ENCODE measurements around the gene TKT. TPM values are rescaled to one million over a fixed set of nuclear protein-coding genes. Genes with fewer than 3 reads are reported as not detected.

TKT gene
- total RNA-seq, 1 donor from 2014 or later: 260 TPM

GRCh38 chr3:53226142-53226840 is 29.5 kb downstream of the TKT start:
- intact Hi-C loops (cut with micrococcal nuclease): no loop called here

- intact Hi-C loops (cut with micrococcal nuclease): no loop called here
These were observed 30.2 kb downstream of the TKT start for GRCh38 chr3:53225651-53226050.

DNA sequence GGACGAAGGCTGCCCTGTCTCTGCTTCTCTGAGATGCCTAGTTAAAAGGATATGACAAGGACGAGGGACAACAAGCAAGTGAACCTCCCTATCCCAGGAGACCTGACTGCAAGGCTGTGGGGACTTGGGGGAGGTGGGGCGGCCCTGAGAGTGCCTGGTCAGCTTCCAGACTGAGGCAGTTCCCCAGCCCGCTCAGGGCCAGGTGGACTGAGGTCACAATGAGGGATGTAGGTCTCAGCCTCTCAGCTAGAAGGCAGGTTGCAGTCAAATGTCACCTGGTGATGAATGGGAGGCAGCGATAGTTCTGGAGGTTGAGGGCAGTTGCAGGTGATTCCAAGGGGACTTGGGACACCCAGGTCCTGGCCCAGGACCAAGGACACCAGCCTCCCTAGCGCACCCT is 30.6 kb downstream of the TKT start:
- intact Hi-C loops (cut with micrococcal nuclease): no loop called here

DNA sequence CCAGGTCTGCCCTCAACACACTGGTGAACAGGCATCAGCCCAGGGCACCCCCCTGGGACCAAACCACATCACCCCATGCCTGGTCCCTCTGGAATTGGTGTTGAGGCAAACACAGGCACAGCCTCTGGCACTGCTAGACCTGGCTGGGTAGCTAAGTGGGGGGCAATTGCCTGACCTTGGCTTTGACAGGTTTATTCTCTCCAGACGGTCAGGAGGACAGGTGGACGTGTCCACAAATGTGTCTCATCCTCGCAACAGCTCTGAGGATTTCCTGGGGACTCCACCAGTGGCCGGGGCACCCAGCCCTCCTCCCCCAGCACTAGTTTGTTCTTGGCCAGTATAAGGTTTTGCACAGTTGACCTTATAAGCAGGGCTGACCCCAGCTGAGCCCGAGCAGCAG is 31.3 kb downstream of the TKT start:
- intact Hi-C loops (cut with micrococcal nuclease): no loop called here

DNA sequence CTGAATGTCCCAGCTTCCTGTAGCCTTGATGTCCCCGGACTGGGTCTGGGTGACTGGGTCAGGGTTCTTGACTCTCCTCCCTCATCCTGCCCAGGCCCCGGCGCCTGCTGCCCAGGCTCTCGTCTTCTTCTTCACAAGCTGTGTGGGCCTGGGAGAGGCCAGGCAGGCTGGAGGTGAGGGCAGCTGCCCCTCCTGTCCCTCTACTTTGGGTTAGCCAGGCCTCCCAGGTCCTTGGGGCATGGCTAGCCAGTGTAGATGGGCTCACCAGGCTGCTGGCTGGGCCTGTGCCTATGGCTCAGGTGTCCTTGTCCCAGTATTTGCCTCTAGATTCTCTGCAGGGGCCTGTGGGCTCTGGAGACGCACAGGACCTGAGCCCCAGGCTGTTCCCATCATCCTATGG is 31.8 kb downstream of the TKT start:
- intact Hi-C loops (cut with micrococcal nuclease): no loop called here

DNA sequence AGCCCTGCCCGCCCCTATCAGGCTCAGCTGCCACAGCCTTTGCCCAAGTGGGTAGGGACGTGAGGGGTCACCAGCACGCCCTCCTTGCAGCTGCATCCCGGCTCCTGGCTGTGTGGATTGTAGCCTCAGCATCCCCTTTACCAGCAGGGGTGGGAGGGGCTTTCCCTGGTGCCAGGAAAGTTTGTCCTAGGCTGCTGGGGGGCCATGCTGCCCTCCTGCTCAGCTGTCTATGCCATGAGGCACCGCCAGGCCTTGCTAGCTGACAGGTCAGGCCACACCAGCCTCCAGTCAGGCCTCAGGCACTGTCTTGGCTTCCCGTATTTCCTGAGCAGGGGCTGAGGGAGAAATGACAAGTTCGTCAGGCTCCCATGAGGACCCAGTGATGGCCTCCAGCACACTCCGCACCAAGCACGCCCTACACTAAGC is 32.3 kb downstream of the TKT start:
- intact Hi-C loops (cut with micrococcal nuclease): no loop called here

DNA sequence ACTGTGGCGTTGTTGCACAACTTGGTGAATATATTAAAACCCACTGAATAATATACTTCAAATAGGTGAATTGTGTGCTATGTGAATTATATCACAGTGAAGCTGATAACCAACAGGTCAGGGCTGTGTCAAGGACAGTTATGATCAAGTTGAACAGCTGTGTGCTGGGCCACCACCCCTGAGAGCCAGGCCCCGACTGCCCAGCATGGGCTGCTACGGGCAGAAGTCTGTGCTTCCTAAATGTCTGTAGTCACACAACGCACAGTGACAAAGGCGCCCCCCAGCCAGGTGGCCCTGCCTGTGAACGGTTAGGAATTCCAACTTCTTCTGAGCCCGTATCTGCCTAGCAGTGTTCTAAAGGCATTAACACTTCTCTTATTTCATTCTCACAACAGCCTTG is 32.8 kb downstream of the TKT start:
- intact Hi-C loops (cut with micrococcal nuclease): no loop called here

- intact Hi-C loops (cut with micrococcal nuclease): no loop called here
These were observed 33.5 kb downstream of the TKT start for GRCh38 chr3:53222183-53222901.

- intact Hi-C loops (cut with micrococcal nuclease): loop anchor here (2.0 kb wide), 1 partner anchor 33 kb away; no protein-coding TSS in a partner anchor
These were observed 34.0 kb downstream of the TKT start for GRCh38 chr3:53221827-53222182.

DNA sequence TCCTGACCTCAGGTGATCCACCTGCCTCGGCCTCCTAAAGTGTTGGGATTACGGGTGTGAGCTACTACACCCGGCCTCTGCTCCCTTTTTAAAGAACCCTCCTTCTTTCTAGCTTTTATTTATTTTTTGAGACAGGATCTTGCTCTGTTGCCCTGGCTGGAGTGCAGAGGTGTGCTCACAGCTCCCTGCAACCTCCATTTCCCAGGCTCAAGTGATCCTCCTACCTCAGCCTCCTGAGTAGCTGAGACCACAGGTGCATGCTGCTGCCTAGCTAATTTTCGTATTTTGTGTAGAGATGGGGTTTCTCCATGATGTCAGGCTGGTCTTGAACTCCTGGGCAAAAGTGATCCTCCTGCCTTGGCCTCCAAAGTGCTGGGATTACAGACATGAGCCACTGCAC is 34.5 kb downstream of the TKT start:
- intact Hi-C loops (cut with micrococcal nuclease): loop anchor here (2.0 kb wide), 1 partner anchor 33 kb away; no protein-coding TSS in a partner anchor

DNA sequence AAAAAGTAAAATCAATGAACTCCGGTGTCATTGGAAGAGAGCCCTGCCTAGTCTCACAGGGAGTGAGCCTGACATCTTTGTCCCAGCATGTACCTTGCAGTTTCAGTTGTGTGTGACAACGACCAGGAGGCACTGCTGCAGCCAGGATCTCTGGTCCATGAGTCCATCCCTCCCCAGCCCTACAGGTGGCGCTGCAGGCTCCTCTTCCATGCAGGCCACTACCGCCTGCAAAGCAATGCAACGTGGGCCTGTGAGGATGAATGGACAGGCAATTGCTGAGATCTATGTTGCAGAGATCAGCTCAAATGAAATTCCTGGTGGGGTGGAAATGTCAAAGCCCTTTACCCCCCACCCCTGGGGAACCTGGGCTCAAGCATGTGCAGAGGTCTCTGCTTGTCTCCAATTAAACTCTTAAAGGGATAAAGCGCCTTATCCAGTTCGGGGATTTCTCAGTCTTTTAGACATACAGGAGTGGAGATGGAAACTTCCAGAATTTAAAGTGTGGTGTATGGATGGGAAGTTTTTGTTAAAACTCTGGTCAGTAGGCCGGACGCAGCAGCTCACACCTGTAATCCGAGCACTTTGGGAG is 35.8 kb downstream of the TKT start:
- intact Hi-C loops (cut with micrococcal nuclease): loop anchor here (1.0 to 2.0 kb wide), 2 partner anchors 35 to 130 kb away; no protein-coding TSS in a partner anchor

GRCh38 chr3:53218131-53218530 is 37.7 kb downstream of the TKT start:
- intact Hi-C loops (cut with micrococcal nuclease): no loop called here

DNA sequence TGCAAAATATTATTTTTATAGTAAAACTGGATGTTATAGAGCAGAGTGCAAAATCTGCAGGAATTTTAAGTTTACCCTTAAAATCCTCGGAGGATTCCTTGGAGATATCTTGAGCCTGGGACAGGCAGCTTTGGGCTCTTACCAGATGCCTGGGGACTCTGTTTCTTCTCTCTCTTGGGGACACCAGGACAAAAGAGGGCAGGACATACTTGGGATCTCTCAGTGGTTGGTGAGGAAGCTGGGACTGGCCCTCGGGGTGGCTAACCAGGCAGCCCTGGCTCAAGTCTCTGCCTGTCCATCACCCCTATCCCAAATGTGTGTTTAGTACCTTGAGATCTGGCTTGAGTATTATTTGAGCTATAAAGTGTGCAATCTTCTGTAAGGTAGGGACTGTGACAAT is 38.6 kb downstream of the TKT start:
- intact Hi-C loops (cut with micrococcal nuclease): no loop called here

DNA sequence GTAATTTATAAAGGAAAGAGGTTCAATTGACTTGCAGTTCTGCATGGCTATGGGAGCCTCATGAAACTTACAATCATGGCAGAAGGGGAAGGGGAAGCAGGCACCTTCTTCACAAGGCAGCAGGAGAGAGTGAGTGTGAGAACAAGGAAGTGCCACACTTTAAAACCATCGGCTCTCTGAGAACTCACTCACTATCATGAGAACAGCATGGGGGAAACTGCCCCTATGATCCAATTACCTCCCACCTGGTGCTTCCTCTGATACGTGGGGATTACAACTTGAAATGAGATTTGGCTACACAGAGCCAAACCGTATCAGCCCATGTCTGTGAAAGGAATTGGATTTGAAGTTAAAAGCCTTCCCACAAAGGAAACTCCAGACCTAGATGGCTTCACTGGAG is 39.1 kb downstream of the TKT start:
- intact Hi-C loops (cut with micrococcal nuclease): no loop called here

- intact Hi-C loops (cut with micrococcal nuclease): no loop called here
These were observed 40.0 kb downstream of the TKT start for GRCh38 chr3:53215816-53216215.

DNA sequence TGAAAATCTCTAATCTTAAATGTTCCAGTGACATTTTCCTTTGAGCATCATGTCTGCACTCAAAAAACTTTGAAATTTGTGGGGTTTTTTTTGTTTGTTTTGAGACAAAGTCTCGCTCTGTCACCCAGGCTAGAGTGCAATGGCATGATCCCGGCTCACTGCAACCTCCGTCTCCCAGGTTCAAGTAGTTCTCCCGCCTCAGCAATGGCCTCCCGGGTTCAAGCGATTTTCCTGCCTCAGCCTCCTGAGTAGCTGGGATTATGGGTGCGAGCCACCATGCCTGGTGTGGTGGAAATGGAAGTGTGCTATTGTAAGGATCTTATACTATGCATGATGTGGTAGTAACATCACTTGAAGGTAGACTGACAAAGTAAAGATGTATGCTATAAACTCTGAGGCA is 42.5 kb downstream of the TKT start:
- intact Hi-C loops (cut with micrococcal nuclease): no loop called here

GRCh38 chr3:53211706-53212702 is 43.8 kb downstream of the TKT start:
- intact Hi-C loops (cut with micrococcal nuclease): no loop called here

DNA sequence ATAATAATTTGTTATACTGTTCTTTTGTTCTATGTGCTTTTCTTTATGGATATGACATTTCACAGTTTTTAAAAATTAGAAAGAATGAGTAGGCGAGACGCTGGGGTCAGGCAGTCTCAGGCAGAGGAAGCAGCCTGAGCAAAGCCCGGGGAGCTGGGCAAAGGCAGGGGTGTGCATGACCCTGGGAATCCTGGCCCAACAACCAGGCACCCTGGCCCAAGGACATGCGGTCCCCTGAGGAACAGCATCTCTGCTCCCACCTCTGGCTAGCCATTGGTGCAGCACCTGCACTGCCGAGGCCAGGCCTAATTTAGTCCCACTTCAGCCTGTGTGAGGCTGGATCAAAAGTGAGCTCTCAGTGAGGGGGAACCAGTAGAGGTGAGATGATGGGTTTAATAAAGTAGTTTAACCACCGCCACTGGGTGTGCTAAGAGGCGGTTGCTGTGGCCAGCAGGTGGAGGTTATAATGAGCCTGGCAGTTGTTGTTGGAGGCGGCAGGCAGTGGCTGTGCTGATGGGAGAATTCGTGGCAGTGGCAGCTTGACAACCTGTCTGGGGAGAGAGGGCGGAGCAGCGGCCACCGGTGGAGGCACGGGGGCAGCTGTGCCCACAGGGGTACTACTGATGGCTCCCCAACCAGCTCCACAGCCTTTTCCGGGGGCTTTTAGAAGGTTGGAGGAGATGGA is 53.3 kb downstream of the TKT start:
- intact Hi-C loops (cut with micrococcal nuclease): no loop called here

- intact Hi-C loops (cut with micrococcal nuclease): no loop called here
These were observed 55.0 kb downstream of the TKT start for GRCh38 chr3:53200501-53201498.
